HT-29 (cell line): Measurements from ENCODE around the gene AAGAB. TPM values are rescaled to one million over a fixed set of nuclear protein-coding genes. Genes with fewer than 3 reads are reported as not detected.
"Not testable (repeated sequence)": the region's sequence is repeated elsewhere in the genome, so short reads cannot be mapped to it uniquely, and the experiment has no call there.

Experiments
- DNase-seq: peaks from one replicate; pipeline ENCODE4 v3.0.0-alpha.2; 2015; ENCODE audit warnings: low spot score
- total RNA-seq: library from RNA; depleted of rRNA; stranded (reverse); fragments of >200 nt; shearing (Covaris generic); gene quantifications from 2 replicates; pipeline ENCODE4 v1.2.3, GENCODE V29; 2014

The AAGAB gene
- total RNA-seq, 1 experiment from 2014 or later: 43.8 TPM

DNA sequence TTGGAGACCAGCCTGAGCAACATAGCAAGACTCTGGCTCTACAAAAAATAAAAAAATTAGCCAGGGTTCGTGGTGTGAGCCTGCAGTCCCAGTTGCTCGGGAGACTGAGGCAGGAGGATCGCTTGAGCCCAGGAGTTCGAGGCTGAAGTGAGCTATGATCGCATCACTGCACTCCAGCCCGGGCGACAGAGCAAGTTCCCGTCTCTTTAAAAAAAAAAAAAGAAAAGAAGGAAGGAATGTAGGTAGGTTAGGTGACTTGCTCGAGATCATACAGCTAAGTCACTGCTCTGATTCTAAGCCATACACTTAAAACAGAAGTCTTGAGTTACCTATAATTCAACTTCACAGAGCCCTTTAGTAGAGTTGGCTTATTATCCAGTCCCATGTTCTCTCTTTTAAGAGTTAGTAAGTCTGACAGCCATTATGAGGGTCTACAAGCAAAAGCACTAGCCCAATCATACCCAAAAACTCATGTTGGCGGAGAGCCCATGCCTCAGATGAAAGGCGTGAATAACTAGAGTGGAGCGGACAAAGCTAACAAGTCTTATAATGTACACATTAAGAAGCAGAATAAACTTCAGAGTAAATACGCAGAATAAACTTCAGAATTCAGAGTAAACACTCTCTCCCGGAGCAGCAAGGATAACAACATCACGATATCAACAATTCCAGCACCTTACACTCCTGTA lies 768 bp downstream of the AAGAB start:
- DNase-seq: peak; percentile 79

DNA sequence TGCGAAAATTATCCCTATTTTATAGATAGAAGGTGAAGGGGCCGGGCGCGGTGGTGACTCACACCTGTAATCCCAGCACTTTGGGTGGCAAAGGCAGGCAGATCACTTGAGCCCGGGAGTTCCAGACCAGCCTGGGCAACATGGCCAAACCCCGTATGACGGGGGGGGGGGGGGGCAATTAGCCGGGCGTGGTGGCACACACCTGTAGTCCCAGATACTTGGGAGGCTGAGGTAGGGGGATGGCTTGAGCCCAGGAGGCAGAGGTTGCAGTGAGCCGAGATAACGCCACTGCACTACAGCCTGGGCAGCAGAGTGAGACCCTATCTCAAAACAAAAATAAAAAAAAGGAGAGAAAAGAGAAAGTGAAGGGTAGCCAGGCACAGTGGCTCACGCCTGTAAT lies 1.4 kb downstream of the AAGAB start:
- DNase-seq: no peak

DNA sequence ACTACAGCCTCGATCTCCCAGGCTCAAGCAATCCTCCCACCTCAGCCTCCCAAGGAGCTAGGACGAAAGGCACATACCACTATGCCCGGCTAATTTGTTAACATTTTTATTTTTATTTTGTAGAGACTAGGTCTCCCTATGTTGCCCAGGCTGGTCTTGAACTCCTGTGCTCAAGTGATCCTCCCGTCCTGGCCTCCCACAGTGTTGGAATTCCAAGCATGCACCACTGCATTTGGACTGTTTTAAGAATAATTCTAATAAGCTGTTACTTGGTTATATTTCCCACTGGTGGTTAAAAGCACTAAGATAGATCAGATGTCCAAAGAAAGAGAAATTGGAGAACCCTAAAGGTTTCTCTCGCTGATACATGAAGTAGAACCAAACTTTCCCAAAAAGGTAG lies 3.1 kb downstream of the AAGAB start:
- no peak for DNase-seq

DNA sequence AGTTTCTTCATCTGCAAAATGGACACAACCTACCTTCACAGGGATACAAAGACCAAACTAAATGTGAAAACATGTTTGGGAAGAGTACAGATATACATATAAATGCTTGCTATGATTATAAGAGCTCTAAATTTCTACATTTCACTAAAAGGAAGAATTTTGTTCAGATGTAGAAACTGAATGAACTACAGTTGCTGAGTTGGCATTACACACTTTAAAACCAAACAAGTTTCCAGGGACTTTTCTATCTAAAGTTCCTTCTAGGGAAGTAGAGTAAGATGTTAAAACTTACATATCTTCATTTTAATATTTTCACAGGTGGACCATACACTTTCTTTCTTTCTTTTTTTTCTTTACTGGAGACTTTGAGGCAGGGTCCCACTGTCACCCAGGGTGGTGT lies 4.6 kb downstream of the AAGAB start:
- no peak for DNase-seq

DNA sequence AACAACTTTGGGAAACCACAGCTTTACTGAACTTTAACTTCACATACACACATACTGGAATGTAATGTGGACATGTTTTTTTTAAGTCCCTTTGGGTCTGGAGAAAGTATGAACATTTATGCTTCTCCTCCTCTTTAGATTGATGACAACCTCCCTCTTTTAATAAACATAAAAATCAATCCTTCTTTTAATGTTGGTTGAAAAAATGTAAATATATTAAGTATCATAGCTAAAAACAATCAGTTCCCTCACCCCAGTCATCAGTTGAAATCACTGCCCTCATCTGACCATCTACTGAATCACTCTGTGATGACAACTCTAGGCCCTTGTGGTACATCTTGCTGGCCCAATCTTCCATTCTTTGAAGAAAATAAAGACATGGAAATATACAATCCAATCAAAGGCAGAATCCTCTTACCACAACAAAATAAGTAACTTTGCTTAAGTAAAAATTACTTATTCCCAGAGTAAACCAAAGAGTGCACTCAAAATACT lies 6.4 kb downstream of the AAGAB start:
- no peak for DNase-seq

DNA sequence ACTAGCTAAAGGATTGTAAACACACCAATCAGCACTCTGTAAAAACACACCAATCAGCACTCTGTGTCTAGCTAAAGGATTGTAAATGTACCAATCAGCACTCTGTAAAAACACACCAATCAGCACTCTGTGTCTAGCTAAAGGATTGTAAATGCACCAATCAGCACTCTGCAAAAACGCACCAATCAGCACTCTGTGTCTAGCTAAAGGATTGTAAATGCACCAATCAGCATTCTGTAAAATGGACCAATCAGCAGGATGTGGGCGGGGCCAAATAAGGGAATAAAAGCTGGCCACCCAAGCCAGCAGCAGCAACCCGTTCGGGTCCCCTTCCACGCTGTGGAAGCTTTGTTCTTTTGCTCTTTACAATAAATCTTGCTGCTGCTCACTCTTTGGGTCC lies 7.9 kb downstream of the AAGAB start:
- DNase-seq: not testable (repeated sequence)

DNA sequence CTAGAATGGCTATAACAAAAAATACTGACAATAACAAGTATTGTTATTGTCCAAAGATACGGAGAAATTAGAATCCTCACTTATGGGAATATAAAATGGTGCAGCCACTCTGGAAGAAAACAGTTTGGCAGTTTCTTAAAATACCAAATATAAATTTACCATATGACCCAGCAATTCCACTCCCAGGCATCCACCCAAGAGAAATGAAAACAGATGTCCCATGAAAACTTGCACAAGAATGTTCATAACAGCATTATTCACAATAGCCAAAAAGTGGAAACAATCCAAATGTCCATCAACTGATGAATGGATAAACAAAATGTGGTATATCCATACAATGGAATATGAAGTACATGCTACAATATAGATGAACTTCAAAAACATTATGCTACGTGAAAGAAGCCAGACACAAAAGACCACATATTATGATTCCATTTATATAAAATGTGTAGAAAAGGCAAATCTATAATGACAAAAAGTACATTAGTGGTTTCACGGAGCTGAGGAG lies 9.4 kb downstream of the AAGAB start:
- no peak for DNase-seq

DNA sequence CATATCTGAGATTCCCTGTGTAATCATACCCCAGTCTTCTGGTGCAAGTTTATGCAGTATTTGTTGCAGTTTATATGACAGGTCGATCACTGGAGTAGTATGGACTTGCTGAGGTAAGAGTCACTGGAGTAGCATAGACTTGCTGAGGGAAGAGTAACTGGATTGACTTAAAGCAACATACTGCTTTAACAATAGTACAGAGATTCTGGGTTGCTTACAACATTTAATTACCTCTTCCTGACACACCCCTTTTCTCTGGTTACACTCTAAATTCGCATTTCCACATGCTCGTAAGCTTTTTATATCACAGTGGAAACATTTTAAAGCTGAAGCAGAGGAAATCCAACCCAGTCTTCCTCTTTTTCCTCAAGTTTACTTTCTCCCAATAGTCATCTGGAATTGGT lies 11.8 kb downstream of the AAGAB start:
- no peak for DNase-seq

DNA sequence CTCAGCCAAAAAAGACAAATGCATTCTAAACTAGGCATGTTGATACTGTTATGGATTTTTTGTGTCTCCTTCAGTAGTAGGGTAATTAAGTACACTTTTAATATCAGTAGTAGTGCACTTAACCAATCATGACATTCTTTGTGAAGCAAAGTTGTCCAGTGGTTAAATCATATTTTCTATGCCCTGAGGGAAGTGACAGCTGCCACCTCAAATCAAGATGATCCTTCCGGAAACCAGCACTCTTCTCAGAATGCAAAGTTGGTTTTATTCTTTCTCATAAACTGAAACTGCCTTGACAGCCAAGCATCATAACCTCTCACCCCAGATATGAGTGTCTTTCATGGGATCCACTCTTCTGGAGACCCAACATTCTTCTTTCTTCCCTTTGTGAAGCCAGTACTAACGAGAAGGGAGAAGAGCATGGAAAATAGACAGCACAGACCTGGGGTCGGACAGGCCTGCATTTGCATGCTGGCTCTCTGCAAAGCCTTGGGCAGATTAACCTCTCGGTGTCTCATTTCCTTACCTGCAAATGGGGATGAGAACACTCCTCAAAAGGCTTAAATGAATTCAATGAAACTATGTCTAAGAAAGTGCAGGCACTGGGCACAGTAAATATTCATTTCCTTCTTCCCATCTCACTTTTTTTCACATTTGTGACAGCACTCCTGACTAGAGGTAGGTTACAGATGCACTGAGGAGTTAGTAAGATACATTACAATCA lies 13.2 kb downstream of the AAGAB start:
- no peak for DNase-seq

DNA sequence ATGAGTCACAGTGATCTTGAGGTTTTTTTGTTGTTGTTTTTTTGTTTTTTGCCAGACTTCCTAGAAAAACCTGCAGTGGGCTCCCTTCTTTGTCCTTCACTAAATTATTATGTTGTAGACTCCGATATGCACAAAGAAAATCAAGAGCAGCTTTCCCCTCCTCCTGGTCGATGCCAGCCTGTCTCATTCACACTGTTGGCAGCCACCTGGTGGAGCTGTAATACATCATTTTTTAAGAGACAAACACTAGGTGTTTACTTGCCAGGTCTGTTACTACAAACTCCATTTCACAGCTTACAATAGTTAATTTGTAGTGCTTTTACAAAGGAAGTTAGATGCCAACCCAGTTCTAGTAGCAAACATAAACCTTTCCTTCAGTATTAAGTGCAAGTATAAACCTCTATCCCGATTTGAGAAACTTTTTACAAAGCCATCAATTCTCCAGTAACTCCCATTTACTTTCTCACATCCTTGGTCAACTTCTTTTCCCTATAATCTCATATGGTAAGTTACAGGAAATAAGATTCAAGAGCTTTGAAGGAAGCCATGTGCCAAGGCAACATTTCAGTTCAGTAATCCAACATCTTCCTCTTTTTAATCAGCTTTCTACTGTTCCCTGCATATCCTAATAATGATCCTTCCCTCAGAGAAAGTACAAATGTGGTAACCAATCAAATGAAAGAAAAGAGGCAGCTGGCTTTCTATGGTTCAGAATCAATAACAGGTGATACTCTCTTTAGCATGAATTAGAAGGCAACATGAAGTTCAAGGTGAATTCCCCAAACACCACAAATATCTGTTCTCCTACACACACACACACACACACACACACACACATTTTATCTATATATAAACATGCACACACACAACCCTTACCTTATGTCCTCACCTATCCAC lies 14.0 kb downstream of the AAGAB start:
- DNase-seq: peak; percentile 63

DNA sequence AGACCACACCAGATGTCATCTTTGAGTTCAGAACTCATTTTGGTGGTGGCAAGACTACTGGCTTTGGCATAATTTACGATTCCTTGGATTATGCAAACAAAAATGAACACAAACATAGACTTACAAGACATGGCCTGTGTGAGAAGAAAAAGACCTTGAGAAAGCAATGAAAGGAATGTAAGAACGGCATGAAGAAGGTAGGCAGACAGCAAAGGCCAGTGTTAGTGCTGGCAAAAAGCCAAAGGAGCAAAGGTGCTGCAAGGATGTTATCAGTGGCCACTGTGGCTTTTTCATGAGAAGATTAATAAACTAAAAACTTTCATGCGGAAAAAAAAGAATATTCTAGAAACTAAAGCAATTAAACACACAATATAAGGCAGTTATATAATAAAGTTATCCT lies 21.9 kb downstream of the AAGAB start:
- DNase-seq: peak; percentile 38

DNA sequence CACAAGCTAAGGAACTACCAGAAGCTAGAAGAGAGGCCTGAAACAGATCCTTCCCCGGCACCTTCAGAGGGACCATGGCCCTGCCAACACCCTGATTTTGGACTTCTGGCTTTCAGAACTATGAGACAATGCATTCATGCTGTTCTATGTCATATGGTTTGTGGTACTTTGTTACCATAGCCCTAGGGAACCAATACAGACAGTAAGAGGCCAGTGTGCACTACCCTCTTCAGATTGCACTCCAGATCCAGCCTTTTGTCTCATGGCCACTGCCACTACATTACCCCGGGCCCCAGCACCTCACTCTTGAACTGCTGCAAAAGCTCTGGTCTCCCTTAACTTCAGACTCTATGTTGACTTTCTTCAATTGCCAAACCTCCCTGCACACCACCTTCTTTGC lies 24.0 kb downstream of the AAGAB start:
- DNase-seq: no peak

DNA sequence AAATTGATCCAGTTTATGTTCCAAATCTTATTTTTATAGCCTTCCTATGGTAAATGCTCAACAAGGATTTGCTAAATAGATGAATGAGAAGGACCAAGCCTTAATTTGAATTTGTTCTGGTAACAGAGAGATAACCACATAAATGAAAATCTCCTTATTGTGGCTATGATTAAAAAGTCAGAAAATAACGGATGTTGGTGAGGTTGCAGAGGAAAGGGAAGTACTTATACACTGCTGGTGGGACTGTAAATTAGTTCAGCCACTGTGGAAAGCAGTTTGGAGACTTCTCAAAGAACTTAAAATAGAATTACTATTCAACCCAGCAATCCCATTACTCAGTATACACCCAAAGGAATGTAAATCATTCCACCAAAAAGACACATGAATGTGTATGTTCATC lies 26.2 kb downstream of the AAGAB start:
- DNase-seq: no peak

DNA sequence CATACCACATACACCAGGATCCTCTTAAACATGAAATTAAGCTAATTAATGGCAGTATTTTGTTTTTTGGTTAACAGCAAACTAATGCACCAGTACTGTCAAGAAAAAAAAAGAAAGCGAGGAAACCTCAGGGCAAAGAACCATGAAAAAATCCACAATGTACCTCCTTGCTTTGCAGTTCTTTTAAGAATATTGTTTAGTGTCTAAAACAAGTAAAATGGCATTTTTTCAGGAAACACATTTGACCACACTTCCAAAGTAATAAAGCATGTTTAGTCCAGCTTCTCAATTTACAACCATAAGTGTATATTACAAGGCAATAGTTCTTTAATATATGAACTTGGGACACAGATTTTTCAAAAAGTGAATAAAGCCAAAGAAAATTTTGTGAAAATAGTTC lies 26.6 kb downstream of the AAGAB start:
- no peak for DNase-seq

DNA sequence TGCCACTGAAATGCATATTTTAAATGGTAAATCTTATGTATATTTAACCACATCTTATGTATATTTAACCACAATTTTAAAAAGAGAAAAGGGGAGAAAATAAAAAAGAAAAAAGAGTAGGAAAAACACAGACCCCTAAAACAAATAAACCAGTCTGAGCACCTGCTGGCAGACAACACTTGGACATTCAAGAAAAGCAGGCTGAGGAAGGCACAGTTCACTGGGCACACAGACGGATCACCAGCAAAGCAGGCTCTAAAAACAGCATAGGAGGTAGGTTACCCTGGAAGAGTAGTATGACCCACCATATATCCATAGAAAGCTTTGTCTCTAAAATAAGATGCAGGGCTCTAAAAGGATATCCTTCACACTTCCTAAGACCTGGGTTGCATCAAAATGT lies 27.0 kb downstream of the AAGAB start:
- DNase-seq: no peak

DNA sequence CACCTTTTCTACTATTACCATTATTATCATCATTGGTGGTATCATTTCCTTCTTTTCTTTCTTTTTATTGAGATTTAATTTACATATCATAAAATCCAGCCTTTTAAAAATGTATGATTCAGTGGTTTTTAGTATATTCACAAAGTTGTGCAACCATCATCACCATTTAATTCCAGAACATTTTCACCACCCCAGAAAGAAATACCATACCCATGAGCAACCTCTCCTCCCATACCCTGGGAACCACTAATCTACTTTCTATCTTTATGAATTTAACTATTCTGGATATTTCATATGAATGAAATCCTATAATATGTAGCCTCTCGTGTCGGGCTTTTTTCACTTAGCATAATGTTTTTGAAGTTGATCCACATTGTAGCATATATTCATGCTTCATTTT lies 29.1 kb downstream of the AAGAB start:
- no peak for DNase-seq

DNA sequence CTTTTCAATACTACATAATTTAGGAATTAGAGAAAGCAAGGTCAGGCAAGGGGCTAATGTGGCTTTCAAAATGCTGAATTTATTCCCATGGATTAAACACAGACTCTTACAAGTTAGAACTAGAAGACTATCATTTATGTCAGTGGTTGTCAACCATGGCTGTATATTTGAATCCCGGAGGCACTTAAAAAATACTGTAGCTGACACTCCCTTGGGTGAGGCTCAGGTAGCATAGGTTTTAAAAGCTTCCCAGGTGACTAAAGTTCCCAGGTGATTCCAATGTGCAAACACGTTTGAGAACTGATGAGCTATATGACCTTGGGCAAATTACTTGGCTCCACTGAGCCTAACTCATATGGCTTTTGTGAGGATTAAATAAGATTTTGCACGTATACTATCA lies 29.6 kb downstream of the AAGAB start:
- DNase-seq: no peak

DNA sequence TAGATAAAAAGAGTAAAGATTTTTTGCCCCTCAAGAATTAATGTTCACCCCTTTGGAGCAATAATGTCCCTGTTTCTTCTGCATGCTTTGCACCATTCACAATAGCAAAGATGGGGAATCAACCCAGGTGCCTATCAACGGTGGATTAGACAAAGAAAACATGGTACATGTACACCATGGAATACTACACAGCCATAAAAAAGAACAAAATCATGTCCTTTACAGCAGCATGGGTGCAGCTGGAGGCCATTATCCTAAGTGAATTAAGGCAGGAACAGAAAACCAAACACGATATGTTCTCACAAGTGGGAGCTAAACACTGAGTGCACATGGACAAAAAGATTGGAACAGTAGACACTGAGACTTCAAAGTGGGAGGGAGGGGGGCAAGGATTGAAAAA lies 35.2 kb downstream of the AAGAB start:
- DNase-seq: no peak

DNA sequence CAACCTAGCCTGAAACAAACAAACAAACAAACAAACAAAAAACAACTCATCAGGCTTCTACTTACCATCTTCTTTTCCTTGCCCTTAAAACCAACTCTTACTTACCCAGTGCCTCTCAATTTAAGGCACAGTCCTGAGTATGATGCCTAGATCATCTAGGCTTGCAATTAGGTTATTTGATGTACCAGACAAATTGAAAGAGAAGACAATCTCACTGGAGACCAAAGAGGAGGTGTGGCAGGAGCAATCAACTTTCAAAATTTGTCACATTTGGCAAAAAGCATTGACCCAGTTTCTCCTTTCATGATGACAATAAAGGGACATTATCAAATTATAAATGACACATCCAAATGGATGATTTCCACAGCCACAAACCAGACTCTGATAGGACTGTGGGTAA lies 36.0 kb downstream of the AAGAB start:
- no peak for DNase-seq

DNA sequence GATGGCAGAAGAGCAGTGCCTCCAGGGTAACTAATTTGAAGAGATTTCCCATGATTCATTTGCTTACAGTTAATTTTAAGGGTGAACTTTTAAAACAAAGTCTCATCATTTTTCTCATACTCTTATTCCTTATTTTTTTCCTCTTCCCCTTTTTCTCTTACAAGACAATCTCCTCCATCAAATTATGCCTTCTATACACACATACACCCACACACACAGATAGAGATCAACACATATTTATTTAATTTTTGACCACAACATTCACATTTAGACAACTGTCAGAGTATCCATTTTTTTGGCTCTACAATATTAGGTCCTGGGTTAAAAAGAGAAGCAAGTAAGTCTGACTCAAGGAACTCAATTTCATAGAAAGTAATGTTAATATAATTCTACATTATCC lies 37.6 kb downstream of the AAGAB start:
- no peak for DNase-seq

DNA sequence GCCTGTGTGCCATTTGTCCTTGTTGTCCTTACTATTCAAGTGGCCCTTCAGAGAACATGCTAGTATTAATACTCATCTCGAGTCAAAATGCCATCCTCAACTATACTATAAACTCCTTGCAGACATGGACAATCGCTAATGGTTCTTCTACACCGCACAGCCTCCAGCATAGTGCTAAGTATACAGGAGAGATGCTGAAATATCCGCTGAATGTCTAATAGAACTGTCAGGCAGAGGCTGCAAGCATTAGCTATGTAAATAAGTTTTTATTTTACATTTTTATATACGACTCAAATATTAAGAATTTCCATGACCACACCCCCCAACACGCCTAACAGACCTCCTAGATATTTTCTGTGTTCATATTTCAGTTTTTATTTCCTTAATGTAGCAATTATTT lies 39.4 kb downstream of the AAGAB start:
- DNase-seq: no peak
